Stimulated activated CD8-positive, alpha-beta memory T cell treated with anti-CD3 and anti-CD28 coated beads, Interleukin-7, amount 100 ng/mL, for 48 hours (primary cell): ENCODE measurements around the gene OR2AG2.

Experiments used
- DNase-seq, 2 donors: peaks; one replicate each; pipeline ENCODE4 v3.0.0-alpha.2; 2020; ENCODE audit warnings: low read depth in 1 of 2; ENCODE audit errors: extremely low read depth in 1 of 2

The OR2AG2 gene

GRCh38 chr11:6745018-6745417, 26.8 kb downstream of the OR2AG2 start:
- DNase-seq = no peak

GRCh38 chr11:6742260-6742659, 29.5 kb downstream of the OR2AG2 start:
- DNase-seq = no peak

GRCh38 chr11:6738590-6738989, 33.2 kb downstream of the OR2AG2 start:
- DNase-seq = no peak

GRCh38 chr11:6737872-6738466, 33.8 kb downstream of the OR2AG2 start:
- peak in 1 of 2 donors; percentile 49 for DNase-seq

- DNase-seq = no peak
Observed at GRCh38 chr11:6736495-6737121, 35.2 kb downstream of the OR2AG2 start.

GRCh38 chr11:6735306-6735705, 36.5 kb downstream of the OR2AG2 start:
- no peak for DNase-seq

GRCh38 chr11:6734616-6735015, 37.2 kb downstream of the OR2AG2 start:
- DNase-seq = no peak

GRCh38 chr11:6733326-6734275, 38.2 kb downstream of the OR2AG2 start:
- no peak for DNase-seq

GRCh38 chr11:6727971-6728760, 43.6 kb downstream of the OR2AG2 start:
- no peak for DNase-seq

- no peak for DNase-seq
Observed at GRCh38 chr11:6725386-6725896, 46.3 kb downstream of the OR2AG2 start.

GRCh38 chr11:6724013-6724412, 47.8 kb downstream of the OR2AG2 start:
- DNase-seq = no peak

GRCh38 chr11:6721343-6721742, 50.4 kb downstream of the OR2AG2 start:
- DNase-seq = no peak

- DNase-seq = no peak
Observed at GRCh38 chr11:6719576-6719975, 52.2 kb downstream of the OR2AG2 start.

GRCh38 chr11:6717426-6717825, 54.4 kb downstream of the OR2AG2 start:
- DNase-seq = no peak
